ENCODE data around the gene SH3RF3.

SH3RF3 gene

GRCh38 chr2:109185338-109185737, 56.3 kb downstream of the SH3RF3 start:
- peak; percentile 55 for DNase-seq

DNA sequence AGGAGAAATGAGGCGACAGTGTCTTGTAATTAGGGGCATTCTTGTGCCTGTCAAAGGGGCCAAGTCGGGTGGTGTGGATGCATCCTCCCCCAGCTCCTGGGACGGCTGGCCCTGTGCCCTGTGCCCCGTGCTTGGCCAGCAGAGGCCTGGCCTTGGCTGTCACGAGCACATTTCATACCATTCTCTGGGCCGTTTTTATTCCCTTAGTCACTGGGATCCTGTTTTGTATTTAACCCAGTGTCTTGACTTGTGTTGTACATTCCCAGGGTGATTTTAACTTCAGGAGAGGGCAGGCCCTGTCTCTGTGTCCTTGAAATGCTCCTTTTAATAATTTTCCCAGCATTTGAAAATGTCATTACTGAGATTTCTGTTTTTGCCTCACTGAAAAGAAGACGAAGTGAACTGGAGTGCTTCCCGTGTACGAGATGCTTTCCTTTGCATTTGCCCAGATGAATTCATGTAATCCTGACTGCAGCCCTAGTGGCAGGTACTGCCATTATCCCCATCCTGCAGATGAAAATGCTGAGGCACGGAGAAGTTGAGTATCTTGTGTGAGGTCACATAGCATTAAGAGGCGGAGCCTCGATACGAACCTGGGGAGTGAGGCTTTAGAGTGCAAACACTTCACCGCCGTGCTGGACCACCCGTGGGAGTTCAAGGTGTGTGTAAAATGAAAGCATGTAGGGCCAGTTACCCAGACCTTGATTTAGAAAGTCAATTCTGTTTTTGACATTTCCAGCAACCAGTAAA, 57.0 kb downstream of the SH3RF3 start:
- peak; percentile 41 for DNase-seq

DNA sequence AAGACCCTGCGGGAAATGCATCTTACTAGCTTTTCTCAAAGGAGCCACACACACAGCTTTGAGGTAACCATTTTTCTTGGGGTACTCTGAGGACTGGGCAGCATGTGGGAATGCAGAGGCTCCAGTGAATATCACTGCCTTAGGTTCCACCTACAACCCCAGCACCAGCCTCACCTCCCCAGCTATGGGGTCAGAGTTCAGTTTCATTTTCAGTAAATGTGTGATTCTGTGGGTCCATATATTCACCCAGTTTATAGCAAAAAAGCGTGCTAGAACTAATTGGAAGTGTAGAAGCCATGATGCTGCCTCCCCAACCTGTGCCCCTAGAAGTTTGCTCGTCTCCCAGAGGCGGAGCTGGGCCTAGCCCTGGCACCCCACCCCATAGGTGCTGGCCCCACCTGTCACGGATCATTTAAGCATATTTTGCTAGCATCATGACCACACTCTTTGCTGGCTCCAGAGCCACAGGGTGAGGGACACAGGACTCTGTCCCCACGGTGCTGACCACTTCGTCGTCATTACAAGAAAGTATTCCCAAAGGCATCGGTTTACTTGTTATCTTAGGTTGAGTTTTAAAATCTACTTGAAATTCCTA, 57.7 kb downstream of the SH3RF3 start:
- DNase-seq, result no peak

GRCh38 chr2:109187711-109188495, 58.9 kb downstream of the SH3RF3 start:
- DNase-seq, result peak; percentile 45

DNA sequence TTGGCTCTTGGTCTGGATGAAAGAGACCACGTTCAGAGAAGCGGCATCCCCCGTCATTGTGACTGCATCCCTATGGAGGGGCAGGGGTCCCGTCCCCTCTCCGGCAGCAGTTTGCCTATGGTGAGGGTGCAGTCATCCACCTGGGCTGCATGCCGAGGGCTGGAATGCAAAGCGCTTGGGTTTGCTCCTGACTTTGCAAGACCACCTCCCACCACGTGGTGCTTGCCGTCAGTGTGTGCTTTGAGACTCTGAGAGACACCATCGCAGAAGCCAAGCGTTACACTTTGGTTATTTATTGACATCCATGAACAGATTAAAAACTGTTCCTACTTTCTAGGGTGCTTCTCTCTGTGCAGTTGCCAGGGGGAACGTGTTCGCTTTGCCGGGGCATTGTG, 59.5 kb downstream of the SH3RF3 start:
- DNase-seq, result peak; percentile 43

DNA sequence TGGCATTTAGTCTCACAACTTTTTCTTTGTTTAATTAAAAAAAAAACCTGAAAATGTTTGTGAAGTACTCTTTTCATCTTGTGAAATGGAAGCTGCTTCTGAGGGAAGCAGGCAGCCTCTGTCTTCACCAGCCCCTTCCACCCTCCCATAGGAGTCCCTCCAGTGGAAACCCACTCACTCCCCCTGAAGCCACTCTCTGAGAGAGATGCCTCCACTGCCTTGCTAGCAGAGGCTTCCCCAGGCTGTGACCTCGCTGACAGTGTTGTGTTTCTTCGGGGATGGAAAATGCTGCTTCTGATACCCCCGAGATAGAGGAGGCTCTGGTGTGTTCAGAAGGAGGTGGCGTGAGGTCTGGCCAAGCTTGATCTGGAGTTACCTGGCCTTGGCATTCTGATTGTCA, 59.9 kb downstream of the SH3RF3 start:
- DNase-seq, result peak; percentile 37

DNA sequence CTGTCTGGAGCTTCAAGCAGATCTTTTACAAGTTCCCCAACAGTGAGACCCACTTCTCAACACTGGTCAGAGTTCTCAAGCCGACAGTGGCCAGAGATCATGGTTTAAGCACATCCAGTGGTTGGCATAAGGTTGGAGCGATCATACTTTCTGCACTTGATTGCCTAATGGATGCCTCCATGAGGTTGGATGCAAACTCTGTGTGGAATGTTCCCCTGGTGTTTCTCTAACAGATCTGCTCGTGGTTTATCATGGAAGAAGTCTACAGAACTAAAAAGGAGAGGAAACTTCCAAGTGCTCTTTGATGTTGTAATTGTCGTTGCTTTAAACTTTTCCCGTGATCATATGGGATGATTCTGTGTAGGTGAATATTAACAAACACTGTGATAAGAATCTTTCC, 60.7 kb downstream of the SH3RF3 start:
- no peak for DNase-seq

GRCh38 chr2:109193807-109194619, 65.0 kb downstream of the SH3RF3 start:
- no peak for DNase-seq

GRCh38 chr2:109194620-109194937, 65.6 kb downstream of the SH3RF3 start:
- no peak for DNase-seq

GRCh38 chr2:109195193-109196045, 66.4 kb downstream of the SH3RF3 start:
- DNase-seq, result no peak

DNA sequence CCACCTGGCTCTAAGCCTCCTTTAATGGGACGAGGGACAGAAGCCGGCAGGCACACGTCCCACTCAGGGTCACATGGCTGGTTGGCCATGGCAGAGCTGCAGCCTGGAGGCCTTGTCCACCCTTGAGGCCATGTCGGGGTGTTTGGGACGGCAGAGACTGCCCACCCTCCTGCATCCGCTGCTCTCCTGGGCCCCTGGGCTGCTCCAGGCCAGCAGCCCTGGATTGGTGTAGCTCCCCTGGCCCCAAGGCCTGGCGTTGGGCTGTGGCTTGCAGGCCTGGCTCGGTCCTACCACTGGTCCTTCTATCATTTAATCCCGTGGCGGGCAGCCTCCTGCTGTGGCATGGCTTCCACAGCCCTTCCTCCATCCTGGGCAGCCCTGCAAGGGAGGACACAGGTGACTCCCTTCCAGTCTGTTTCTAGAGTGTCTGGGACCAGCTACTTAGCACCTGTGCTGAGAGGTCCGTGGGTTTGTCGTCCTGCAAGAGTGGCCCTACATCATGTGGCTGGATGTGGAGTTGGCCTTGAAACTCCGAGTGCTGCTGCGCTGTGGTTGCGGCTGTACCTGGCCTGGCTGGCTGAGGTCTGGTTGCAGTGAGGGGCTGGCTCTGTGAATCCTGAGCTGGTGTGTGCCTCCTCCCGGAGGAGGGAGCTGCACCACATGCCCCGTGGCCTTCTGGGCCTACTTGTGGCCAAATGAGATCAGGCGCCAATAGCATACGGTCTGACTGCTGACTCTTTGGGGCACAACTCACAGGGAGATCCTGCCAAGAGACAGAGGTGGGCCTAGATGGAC, 67.3 kb downstream of the SH3RF3 start:
- DNase-seq, result no peak

DNA sequence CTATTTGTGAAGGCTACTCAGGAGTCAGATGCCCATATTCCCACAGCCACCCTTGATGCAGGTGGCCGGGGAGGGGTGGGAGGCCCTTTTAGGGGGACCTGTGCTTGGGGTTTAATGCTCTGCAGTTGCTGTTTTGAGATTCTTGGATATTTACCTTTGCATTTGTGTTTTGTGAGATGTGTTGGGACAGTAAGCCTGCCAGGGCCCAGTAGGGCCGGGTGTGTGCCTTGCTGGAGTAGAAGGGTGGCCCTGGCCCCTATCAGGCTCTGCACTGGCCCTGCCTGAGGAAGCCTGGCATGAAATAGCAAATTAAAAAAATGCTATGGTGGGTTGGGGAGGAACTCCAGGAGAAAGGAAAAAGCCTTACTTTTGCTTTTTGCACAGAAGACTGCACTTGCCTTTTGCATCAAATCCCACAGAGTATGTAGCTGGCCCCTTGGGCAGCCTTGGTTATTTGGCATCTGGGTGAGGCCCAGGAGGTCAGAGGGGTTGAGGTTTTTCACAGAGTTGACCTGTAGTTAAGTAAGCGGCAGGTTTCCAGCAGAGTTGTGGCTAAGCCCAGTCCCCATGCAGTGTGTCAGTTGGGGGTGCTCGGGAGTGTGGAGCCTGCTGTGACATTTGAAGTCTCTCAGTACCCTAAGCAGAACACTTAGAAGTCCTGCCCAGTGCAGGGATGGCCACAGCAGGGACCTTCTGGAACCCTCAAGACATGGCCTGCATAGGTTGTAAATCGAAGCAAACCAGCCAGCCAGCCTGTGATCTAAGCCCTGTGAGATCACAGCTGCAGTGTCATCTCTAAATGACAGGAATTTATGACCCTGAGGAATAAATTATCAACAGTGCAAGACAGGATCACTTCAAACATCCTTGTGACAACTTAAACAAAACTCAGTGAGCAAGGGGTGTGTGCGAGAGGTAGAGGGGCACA, 68.8 kb downstream of the SH3RF3 start:
- DNase-seq, result no peak

GRCh38 chr2:109199790-109200189, 70.8 kb downstream of the SH3RF3 start:
- DNase-seq, result no peak

GRCh38 chr2:109200616-109201464, 71.8 kb downstream of the SH3RF3 start:
- no peak for DNase-seq

GRCh38 chr2:109201465-109202327, 72.7 kb downstream of the SH3RF3 start:
- no peak for DNase-seq

DNA sequence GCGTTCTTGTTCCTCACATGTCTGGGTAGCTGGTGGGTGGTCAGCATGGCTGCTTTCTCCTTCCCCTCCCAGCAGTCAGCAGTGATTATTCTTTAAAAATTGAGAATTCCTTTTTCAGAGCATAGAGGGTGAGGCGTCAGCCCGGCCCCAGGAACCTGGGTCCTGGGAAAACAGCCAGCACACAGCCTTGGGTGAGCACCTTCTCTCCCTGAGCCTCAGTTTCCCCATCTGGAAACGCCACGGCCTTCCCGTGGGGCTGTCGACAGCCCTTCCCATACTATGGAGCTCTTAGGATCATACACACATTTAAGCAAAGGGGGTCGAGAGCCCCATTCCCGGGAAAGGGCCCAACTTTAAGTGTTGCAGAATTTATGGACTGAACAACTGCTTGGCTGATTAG, 73.5 kb downstream of the SH3RF3 start:
- no peak for DNase-seq

GRCh38 chr2:109203246-109204011, 74.4 kb downstream of the SH3RF3 start:
- DNase-seq, result no peak

Measured in islet precursor cell (in vitro differentiated cells).